ENCODE measurements around the gene DYSF. TPM values are rescaled to one million over a fixed set of nuclear protein-coding genes. Genes with fewer than 3 reads are reported as not detected.
A peak's percentile ranks its signal among the peaks of the same experiment; 100 is the strongest.

Gene DYSF
- total and polyA plus RNA-seq, 5 experiments from 2014 or later: 3.0 to 3.5 (median 3.2) TPM

DNA sequence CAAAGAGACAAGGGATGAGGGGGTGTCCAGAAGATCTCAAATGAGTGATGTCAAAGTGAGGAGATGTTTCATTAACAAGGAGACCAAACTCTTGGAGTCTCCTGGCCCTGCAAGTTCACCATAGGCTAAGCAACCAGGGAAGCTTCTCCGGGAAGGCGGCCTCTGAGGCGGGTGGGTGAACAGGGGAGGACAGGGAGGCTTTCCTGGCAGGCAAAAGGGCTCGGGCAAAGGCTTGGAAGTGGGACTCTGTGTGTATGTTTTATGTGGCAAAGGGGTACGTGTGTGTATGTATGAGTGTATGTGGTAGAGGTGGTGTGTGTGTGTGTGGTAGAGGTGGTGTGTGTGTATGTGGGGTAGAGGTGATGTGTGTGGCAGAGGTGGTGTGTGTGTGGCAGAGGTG is 163.9 kb downstream of the DYSF start:
- POLR2A ChIA-PET: no interaction called here
- H3K4me3 Mint-ChIP-seq: no peak overlapping the region
- no peak for ATAC-seq

DNA sequence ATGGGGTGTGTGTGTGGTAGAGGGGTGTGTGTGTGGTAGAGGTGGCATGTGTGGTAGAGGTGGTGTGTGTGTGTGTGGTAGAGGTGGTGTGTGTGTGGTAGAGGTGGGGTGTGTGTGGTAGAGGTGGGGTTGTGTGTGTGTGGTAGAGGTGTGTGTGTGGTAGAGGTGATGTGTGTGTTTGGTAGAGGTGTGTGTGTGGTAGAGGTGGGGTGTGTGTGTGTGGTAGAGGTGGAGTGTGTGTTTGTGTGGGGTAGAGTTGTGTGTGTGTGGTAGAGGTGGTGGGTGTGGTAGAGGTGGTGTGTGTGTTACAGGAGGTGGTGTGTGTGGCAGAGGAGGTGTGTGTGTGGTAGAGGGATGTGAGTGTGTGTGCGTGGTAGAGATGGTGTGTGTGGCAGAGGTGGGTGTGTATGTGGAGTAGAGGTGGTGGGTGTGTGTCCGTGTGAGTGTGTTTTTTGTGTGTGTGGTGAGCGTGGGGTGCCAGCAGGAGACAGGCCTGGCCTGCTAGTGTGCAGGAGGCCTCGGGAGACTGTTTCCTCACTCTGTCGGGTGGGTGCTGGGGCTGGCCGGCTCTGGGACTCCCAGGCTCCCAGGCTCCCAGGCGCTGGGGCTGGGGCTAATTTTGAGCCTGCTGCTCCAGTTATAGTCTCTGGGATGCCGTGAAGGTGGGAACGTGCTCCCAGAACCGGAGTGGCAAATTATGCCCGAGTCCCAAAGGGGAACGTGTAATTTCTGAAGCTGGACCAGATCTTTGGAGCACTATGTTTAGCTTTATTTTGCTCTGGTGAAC is 165.2 kb downstream of the DYSF start:
- no peak for DNase-seq
- POLR2A ChIA-PET: no interaction called here
- Mint-ChIP-seq H3K36me3 (no peaks in the 10 kb centered on the region), H3K9me3 (no peaks in the 10 kb centered on the region), H3K4me1 (no peaks in the 10 kb centered on the region), H3K27me3 (peaks cover 3 to 15% (median 7%) of the 10 kb centered on the region in 5 donors), H3K4me3 (no peak overlapping the region), H3K27ac (no peak overlapping the region)
- ATAC-seq: no peak

More for the DNA sequence above, 163.9 kb downstream of the DYSF start:
- H3K4me1 Mint-ChIP-seq: no peaks in the 10 kb centered on the region
- DNase-seq: no peak
- H3K36me3 Mint-ChIP-seq: no peaks in the 10 kb centered on the region
- H3K9me3 Mint-ChIP-seq: no peaks in the 10 kb centered on the region
- peaks cover 3 to 17% (median 10%) of the 10 kb centered on the region in 5 donors for H3K27me3 Mint-ChIP-seq
- H3K27ac Mint-ChIP-seq: no peak overlapping the region

DNA sequence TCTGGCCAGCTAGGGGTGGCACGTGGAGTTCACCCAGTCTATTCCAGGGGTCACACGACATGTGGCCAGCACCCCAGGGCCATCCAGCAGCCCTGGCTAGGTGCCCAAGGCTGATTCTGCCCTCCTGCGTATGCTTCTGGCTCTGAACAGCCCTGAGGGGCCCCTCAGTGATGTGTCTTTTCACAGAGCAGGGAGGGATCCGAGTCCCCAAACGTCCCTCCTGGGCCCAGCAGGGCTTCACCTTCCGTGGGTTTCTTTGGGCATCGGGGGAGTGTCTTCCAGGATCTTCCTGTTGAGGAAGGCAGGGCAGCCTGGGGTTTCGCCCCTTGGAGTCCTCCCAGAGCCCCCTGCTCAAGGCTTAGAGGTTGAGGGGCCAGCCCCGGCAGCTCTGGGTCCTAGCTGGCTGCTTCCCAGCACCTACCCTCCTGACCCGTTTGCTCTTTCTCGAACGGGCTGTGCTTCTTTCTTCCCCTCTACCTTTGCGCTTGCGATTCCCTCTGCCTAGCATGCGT is 165.9 kb downstream of the DYSF start:
- POLR2A ChIA-PET: no interaction called here
- H3K27me3 Mint-ChIP-seq: peaks cover 3 to 14% (median 7%) of the 10 kb centered on the region in 5 donors
- H3K4me3 Mint-ChIP-seq: no peak overlapping the region
- no peaks in the 10 kb centered on the region for H3K9me3 Mint-ChIP-seq
- peak overlapping the region in 1 of 10 donors; percentile 54 for H3K27ac Mint-ChIP-seq
- H3K36me3 Mint-ChIP-seq: no peaks in the 10 kb centered on the region
- ATAC-seq (no peak), DNase-seq (no peak)
- no peaks in the 10 kb centered on the region for H3K4me1 Mint-ChIP-seq

DNA sequence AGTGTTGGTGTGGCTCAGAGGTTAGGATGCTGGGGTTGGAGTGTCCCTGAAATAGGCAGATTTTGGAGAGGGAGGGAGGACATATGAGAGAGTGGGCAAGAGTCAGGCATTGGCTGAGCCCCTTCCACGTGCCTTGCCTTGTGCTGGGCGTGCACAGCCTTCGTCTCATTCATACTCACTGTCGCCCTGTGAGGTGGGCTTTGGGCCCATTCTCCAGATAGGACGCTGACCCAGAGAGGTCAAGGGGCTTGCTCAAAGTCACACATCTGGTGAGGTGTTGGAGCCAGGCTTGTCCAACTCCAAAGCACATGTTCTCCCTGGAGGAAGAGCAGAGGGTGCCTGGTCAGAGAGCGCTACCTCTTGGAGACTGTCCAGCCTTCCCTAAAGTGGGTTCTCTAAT is 166.8 kb downstream of the DYSF start:
- no peak for ATAC-seq
- POLR2A ChIA-PET: no interaction called here
- peak overlapping the region in 1 of 10 donors; percentile 68 for H3K27ac Mint-ChIP-seq
- H3K4me1 Mint-ChIP-seq: no peaks in the 10 kb centered on the region
- DNase-seq: no peak
- H3K9me3 Mint-ChIP-seq: no peaks in the 10 kb centered on the region
- H3K4me3 Mint-ChIP-seq: no peak overlapping the region
- no peaks in the 10 kb centered on the region for H3K36me3 Mint-ChIP-seq
- peaks cover 0 to 7% (median 2%) of the 10 kb centered on the region in 5 donors for H3K27me3 Mint-ChIP-seq

DNA sequence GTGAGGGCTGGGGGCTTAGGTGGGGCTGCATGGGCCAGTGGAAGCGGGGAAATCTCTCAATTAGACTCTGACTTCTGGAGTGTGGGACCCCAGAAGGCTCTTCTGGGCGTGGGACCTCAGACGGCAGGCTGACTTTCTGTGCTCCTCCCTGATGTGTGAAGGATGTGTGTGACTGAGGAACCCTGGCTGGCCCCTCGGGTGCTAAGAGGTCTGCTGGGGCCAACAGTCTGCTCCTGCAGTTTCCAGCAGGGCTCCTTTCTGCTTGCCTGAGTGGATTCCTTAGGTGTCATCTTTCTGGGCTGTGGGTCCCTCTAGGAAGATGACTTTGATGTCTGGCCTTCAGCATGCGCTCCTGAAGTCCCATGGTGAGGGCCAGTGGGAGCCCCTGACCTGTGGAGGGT is 167.5 kb downstream of the DYSF start:
- H3K9me3 Mint-ChIP-seq: no peaks in the 10 kb centered on the region
- peaks cover 0 to 5% (median 1%) of the 10 kb centered on the region in 5 donors for H3K27me3 Mint-ChIP-seq
- no peak overlapping the region for H3K27ac Mint-ChIP-seq
- no peaks in the 10 kb centered on the region for H3K4me1 Mint-ChIP-seq
- POLR2A ChIA-PET: no interaction called here
- H3K36me3 Mint-ChIP-seq: no peaks in the 10 kb centered on the region
- no peak for ATAC-seq
- H3K4me3 Mint-ChIP-seq: no peak overlapping the region
- no peak for DNase-seq

DNA sequence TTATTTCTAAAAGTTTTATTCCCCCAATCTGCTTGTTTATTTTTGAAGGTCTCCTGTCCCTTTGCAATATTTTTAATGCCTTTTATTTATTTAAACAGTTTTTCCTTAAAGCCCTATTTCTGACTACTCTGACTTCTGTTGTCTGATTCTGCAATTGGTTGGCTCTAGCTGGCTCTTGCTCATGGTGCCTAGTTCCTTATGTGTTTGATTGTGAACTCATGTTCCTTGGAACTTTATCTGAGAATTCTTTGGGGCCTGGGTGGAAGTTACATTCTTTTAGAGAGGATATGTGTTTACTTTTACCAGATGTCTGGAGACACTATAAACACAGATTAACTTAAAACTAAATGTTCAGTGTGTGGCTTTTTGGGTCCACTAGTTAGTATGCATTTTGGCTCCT is 175.9 kb downstream of the DYSF start:
- POLR2A ChIA-PET: no interaction called here
- DNase-seq (no peak), ATAC-seq (no peak)
- peaks cover 0 to 2% (median 0%) of the 10 kb centered on the region in 3 donors for H3K36me3 Mint-ChIP-seq
- no peak overlapping the region for H3K4me3 Mint-ChIP-seq
- H3K27me3 Mint-ChIP-seq: peaks cover 6 to 25% (median 14%) of the 10 kb centered on the region in 5 donors
- no peaks in the 10 kb centered on the region for H3K9me3 Mint-ChIP-seq
- no peaks in the 10 kb centered on the region for H3K4me1 Mint-ChIP-seq
- no peak overlapping the region for H3K27ac Mint-ChIP-seq

DNA sequence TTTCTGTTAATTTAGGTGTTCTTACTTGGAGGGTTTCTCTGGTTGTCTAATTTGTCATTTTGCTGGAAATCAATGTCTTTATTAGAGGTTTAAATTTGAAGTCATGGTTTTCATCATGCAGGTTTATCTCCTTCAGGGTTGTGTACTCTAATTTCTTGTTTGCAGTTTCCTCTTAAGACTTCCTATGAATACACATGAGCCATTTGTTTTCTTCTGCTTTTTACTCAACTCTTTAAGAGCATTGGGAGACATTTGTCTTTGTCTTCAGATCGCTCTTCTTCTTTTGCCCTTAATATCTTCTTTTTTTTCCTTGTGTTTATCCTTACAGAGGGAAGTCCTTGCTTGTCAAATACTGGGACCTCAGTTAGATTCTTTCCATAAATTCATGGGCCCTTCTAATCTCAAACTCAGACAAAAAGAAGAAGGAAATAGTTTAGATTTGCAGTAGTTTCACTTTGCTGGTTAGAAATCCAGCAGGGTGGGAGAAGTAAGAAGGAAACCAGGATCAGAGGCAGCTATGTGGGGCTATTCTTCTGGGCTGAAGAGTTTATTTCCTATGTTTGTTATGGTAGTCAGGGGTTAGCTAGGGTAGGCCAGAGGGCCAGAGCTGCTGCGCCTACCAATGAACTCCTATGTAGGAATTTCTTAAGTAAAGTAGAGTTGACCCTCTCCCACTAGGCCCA is 176.6 kb downstream of the DYSF start:
- Mint-ChIP-seq H3K27me3 (peaks cover 8 to 25% (median 17%) of the 10 kb centered on the region in 5 donors), H3K4me1 (no peaks in the 10 kb centered on the region), H3K4me3 (no peak overlapping the region), H3K36me3 (peaks cover 0 to 2% (median 0%) of the 10 kb centered on the region in 3 donors), H3K27ac (no peak overlapping the region), H3K9me3 (no peaks in the 10 kb centered on the region)
- ATAC-seq (no peak), DNase-seq (no peak)
- POLR2A ChIA-PET: no interaction called here

DNA sequence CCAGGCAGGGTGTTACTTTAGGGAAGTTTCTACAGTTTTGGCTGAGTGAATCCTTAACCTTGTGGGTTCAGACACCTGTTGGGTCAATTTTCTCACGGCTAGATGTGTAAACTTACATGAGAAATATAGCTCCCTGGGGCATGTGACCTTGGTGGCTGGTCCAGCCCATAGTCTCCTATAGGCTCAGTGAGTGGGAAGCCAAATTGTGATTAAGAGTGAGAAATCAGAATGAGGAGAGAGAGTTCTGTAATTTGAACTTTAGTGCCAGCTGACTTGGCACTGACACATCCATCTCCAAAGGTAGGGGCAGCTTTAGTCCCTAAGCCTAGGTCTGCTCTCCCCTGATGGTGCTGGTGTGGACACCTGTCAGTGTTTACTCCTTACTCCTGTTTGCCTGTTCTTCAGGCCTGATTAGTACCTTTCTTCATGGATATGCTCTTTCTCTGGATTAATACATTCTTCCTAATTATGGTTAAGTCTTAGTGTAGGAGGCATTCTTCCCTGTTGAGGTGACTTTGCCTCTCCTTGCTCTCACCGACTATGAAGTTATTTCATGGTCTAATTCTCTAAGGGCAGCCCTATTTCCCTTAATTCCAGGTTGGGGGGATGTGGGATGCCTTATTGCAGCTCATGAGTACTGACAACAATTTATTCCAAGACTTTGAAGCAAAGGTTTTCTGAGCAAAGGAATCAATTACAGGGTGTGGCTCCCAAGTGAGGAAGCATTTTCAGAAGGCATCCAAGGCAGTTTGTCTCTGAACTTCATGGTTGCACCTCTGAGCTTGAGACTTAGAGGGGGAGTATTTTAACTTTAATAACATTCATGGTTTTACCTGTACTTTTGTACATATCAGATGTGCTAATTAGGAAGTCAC is 177.3 kb downstream of the DYSF start:
- no peak overlapping the region for H3K27ac Mint-ChIP-seq
- peaks cover 8 to 25% (median 19%) of the 10 kb centered on the region in 5 donors for H3K27me3 Mint-ChIP-seq
- POLR2A ChIA-PET: no interaction called here
- DNase-seq (no peak), ATAC-seq (no peak)
- H3K4me1 Mint-ChIP-seq: no peaks in the 10 kb centered on the region
- peaks cover 0 to 2% (median 0%) of the 10 kb centered on the region in 3 donors for H3K36me3 Mint-ChIP-seq
- no peak overlapping the region for H3K4me3 Mint-ChIP-seq
- H3K9me3 Mint-ChIP-seq: no peaks in the 10 kb centered on the region

DNA sequence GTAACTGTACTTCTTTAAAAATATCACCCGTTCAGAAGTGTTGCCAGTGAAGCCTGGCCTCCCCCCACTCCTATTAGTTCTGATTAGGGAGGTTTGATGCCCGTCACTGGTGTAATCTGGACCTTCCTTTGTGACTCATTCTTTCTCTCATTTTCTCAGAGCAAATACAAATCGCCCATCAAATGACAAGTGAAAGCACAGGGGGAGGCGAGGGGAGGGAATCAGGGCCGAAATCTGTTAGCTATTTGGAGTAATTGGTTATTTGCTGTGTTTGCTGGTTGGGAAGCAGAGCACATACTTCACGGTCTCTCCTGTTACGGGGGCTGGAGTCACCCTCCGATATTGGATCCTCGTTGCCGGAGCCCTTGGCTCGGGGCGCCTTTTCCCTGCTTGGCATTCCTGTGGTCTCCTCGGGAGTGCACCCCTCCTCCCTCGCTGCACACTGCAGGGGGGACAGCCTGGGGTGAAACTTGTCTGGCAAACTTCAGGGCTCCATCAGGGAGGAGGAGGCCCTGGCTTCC is 178.1 kb downstream of the DYSF start:
- Mint-ChIP-seq H3K36me3 (peaks cover 0 to 2% (median 0%) of the 10 kb centered on the region in 3 donors), H3K4me3 (no peak overlapping the region), H3K27me3 (peaks cover 8 to 25% (median 19%) of the 10 kb centered on the region in 5 donors), H3K4me1 (no peaks in the 10 kb centered on the region), H3K27ac (peak overlapping the region in 1 of 10 donors; percentile 14), H3K9me3 (no peaks in the 10 kb centered on the region)
- ATAC-seq: no peak
- no peak for DNase-seq
- POLR2A ChIA-PET: no interaction called here

DNA sequence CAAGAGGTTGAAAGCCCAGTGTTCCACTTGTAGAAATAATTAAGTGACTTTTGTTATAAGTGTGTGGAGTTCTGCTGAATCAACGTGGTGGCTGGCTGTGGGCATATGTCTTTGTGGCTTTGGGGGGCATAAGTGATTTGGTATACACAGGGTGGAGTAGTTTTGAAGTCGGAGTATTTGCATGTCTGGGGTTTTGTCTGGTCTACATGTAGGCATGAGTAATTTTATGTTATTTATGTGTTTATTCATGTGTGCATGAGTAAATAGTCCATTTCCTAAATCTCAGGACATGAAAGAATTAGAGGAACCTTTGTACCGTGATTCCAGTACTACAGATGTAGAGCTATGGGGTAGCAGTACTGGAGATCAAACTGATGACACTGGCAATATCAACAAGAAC is 179.7 kb downstream of the DYSF start:
- H3K4me3 Mint-ChIP-seq: no peak overlapping the region
- peaks cover 0 to 2% (median 0%) of the 10 kb centered on the region in 3 donors for H3K36me3 Mint-ChIP-seq
- ATAC-seq (no peak), DNase-seq (no peak)
- H3K27ac Mint-ChIP-seq: peak overlapping the region in 1 of 10 donors; percentile 4
- H3K4me1 Mint-ChIP-seq: no peaks in the 10 kb centered on the region
- POLR2A ChIA-PET: no interaction called here
- H3K9me3 Mint-ChIP-seq: no peaks in the 10 kb centered on the region
- peaks cover 8 to 19% (median 17%) of the 10 kb centered on the region in 5 donors for H3K27me3 Mint-ChIP-seq

DNA sequence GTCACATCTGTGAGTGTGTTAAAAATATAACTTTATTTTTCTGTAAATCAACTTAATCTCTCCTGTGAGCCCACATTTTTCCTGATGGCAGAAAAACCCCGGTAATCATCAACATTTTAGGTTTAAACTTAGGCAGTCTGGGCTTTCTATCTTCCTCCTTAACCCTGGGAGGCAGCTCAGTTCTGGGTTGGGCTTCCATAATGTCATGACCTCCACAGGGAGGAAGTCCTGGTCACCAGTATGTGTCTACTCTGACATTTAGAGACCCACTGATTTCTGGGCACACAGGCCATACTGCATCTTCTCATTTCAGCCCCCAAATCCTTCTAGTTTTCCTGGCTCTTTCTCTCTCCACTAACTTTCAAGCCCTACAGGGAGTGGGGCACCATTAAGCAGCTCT is 181.2 kb downstream of the DYSF start:
- H3K4me3 Mint-ChIP-seq: no peak overlapping the region
- POLR2A ChIA-PET: no interaction called here
- no peak for ATAC-seq

DNA sequence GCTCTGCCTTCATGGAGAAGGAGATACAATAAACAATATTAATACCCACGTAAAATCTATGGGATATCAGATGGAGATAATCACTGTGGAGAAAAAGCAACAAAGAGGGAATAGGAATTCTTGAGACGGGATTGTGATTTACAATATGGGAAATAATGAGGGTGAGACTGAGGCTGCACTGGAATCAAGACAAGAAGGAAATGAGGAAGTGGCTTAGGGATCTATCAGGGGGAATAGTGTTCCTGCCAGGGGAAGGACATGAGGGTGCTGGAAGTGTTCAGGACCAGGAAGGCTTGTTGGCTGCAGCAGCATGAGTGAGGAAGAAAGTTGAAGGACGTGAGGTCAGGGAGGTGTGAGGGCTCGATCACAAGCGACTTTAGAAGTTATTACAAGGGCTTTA is 182.4 kb downstream of the DYSF start:
- POLR2A ChIA-PET: no interaction called here
- Mint-ChIP-seq H3K9me3 (no peaks in the 10 kb centered on the region), H3K4me1 (no peaks in the 10 kb centered on the region), H3K27me3 (peaks cover 6 to 12% (median 8%) of the 10 kb centered on the region in 5 donors), H3K4me3 (no peak overlapping the region), H3K36me3 (no peaks in the 10 kb centered on the region), H3K27ac (no peak overlapping the region)
- ATAC-seq: no peak
- DNase-seq: no peak

More for the DNA sequence above, 181.2 kb downstream of the DYSF start:
- DNase-seq: no peak
- Mint-ChIP-seq H3K27me3 (peaks cover 7 to 15% (median 11%) of the 10 kb centered on the region in 5 donors), H3K27ac (peak overlapping the region in 1 of 10 donors; percentile 3), H3K9me3 (no peaks in the 10 kb centered on the region), H3K36me3 (no peaks in the 10 kb centered on the region), H3K4me1 (no peaks in the 10 kb centered on the region)
